ENCODE results near the gene AFF3. TPM values are rescaled to one million over a fixed set of nuclear protein-coding genes. Genes with fewer than 3 reads are reported as not detected.

AFF3 gene
- polyA plus RNA-seq, 1 donor (not counting 4 experiments of a cell fraction or from before 2014, with no cell fraction given): not detected

DNA sequence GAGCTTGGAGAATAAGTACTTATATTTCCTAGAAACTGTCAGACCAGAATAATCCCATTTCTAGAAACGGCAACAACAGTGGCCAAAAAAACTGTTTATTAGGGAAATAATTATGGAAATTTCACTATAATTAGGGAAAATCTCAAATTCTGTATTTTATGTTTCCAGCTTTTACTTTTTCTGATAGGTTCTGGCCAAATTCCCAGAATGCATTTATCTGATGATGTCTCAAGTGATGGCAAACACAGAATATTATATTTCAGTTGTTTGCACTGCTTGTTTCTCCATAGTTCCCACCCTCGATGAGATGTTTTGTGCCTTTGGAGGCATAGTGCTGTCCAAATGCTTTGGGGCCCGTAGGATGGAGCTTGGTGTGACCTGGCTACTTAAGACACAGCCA is 66.9 kb downstream of the AFF3 start:
- TF ChIP-seq, protein P1, sequence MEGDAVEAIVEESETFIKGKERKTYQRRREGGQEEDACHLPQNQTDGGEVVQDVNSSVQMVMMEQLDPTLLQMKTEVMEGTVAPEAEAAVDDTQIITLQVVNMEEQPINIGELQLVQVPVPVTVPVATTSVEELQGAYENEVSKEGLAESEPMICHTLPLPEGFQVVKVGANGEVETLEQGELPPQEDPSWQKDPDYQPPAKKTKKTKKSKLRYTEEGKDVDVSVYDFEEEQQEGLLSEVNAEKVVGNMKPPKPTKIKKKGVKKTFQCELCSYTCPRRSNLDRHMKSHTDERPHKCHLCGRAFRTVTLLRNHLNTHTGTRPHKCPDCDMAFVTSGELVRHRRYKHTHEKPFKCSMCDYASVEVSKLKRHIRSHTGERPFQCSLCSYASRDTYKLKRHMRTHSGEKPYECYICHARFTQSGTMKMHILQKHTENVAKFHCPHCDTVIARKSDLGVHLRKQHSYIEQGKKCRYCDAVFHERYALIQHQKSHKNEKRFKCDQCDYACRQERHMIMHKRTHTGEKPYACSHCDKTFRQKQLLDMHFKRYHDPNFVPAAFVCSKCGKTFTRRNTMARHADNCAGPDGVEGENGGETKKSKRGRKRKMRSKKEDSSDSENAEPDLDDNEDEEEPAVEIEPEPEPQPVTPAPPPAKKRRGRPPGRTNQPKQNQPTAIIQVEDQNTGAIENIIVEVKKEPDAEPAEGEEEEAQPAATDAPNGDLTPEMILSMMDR (optimal IDR thresholded peaks at IDR 0.05 in 1 of 3, IDR thresholded peaks at IDR 0.05 in 1 of 3, conservative IDR thresholded peaks at IDR 0.05 in 1 of 3; ENCODE audit: extremely low read depth in 1 of 3, insufficient read depth in 2 of 3, low read length in 3 of 3): no peak
- no peak for TF ChIP-seq EZH2 (IDR thresholded peaks at IDR 0.05; ENCODE audit: low read length)
- Histone ChIP-seq H3K4me3 (ENCODE audit: control insufficient read depth in 2 of 3, extremely low read depth in 1 of 3, insufficient read depth in 2 of 3, low read depth in 1 of 3, low read length in 3 of 3) (no peak overlapping the region), H4K20me1 (ENCODE audit: control insufficient read depth, extremely low read depth, insufficient read depth, low read length) (no peaks in the 10 kb centered on the region), H3K9ac (ENCODE audit: control insufficient read depth, extremely low read depth, insufficient read depth, low read length) (no peak overlapping the region), H3K27me3 (ENCODE audit: control insufficient read depth, extremely low read depth, insufficient read depth, low read length) (no peaks in the 10 kb centered on the region), H3K27ac (ENCODE audit: control insufficient read depth, insufficient read depth, low read length) (no peak overlapping the region), H3K36me3 (ENCODE audit: control insufficient read depth in 2 of 2, extremely low read depth in 1 of 2, insufficient read depth in 2 of 2, low read length in 2 of 2) (no peaks in the 10 kb centered on the region), H3K4me1 (ENCODE audit: control insufficient read depth, extremely low read depth, insufficient read depth, low read length) (no peaks in the 10 kb centered on the region), H3K79me2 (ENCODE audit: control insufficient read depth, insufficient read depth, low read length) (no peaks in the 10 kb centered on the region), H3K9me1 (ENCODE audit: control insufficient read depth, extremely low read depth, insufficient read depth, low read length) (no peaks in the 10 kb centered on the region), H2AFZ (ENCODE audit: control insufficient read depth, low read length) (no peak overlapping the region), H3K9me3 (ENCODE audit: control insufficient read depth, low read depth, low read length) (no peaks in the 10 kb centered on the region), H3K4me2 (ENCODE audit: control insufficient read depth, extremely low read depth, insufficient read depth, low read depth, low read length) (no peak overlapping the region)
- DNase-seq (ENCODE audit: low read depth, low spot score) (no peak), FAIRE-seq (no peak)
- dilution Hi-C loops (cut with MboI; ENCODE audit: extremely low pct_ligation_motif_present, low sequenced_read_pairs): no loop called here

DNA sequence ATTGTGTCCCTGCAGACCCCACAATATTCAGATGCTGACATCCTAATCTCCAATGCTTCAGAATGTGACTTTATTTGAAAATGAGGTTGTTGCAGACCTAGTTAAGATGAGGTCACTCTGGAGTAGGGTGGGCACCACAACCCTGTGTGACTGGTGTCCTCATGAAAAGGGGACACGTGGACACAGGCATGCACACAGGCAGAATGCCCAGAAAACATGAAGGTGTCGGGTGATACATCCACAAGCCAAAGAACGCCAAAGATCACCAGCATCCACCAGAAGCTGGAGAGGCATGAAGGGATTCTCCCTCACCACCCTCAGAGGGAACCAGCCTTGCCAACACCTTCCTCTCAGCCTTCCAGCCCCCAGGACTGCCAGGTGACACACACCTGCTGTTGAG is 69.3 kb downstream of the AFF3 start:
- no peaks in the 10 kb centered on the region for H3K36me3 ChIP-seq (ENCODE audit: control insufficient read depth in 2 of 2, extremely low read depth in 1 of 2, insufficient read depth in 2 of 2, low read length in 2 of 2)
- DNase-seq (ENCODE audit: low read depth, low spot score): no peak
- no peak overlapping the region for H3K4me3 ChIP-seq (ENCODE audit: control insufficient read depth in 2 of 3, extremely low read depth in 1 of 3, insufficient read depth in 2 of 3, low read depth in 1 of 3, low read length in 3 of 3)
- H3K27ac ChIP-seq (ENCODE audit: control insufficient read depth, insufficient read depth, low read length): no peak overlapping the region
- no peak overlapping the region for H3K9ac ChIP-seq (ENCODE audit: control insufficient read depth, extremely low read depth, insufficient read depth, low read length)
- H3K4me2 ChIP-seq (ENCODE audit: control insufficient read depth, extremely low read depth, insufficient read depth, low read depth, low read length): no peak overlapping the region
- TF ChIP-seq EZH2 (IDR thresholded peaks at IDR 0.05; ENCODE audit: low read length): no peak
- TF ChIP-seq, protein P1 (optimal IDR thresholded peaks at IDR 0.05 in 1 of 3, IDR thresholded peaks at IDR 0.05 in 1 of 3, conservative IDR thresholded peaks at IDR 0.05 in 1 of 3; ENCODE audit: extremely low read depth in 1 of 3, insufficient read depth in 2 of 3, low read length in 3 of 3): no peak
- no peaks in the 10 kb centered on the region for H3K27me3 ChIP-seq (ENCODE audit: control insufficient read depth, extremely low read depth, insufficient read depth, low read length)
- H3K79me2 ChIP-seq (ENCODE audit: control insufficient read depth, insufficient read depth, low read length): no peaks in the 10 kb centered on the region
- no peaks in the 10 kb centered on the region for H3K4me1 ChIP-seq (ENCODE audit: control insufficient read depth, extremely low read depth, insufficient read depth, low read length)
- H3K9me1 ChIP-seq (ENCODE audit: control insufficient read depth, extremely low read depth, insufficient read depth, low read length): no peaks in the 10 kb centered on the region
- dilution Hi-C loops (cut with MboI; ENCODE audit: extremely low pct_ligation_motif_present, low sequenced_read_pairs): no loop called here
- no peaks in the 10 kb centered on the region for H3K9me3 ChIP-seq (ENCODE audit: control insufficient read depth, low read depth, low read length)
- no peaks in the 10 kb centered on the region for H4K20me1 ChIP-seq (ENCODE audit: control insufficient read depth, extremely low read depth, insufficient read depth, low read length)
- H2AFZ ChIP-seq (ENCODE audit: control insufficient read depth, low read length): no peak overlapping the region
- FAIRE-seq: no peak

Data from keratinocyte (primary cell).